ENCODE results near the gene E2F4.

E2F4 gene

GRCh38 chr16:67213197-67214019, 21.5 kb downstream of the E2F4 start:
- no peak for DNase-seq

GRCh38 chr16:67215706-67216105, 23.8 kb downstream of the E2F4 start:
- DNase-seq = no peak

GRCh38 chr16:67216612-67217490, 24.9 kb downstream of the E2F4 start:
- peak in 1 of 2 donors; percentile 23 for DNase-seq

GRCh38 chr16:67223992-67224391, 32.0 kb downstream of the E2F4 start:
- no peak for DNase-seq

GRCh38 chr16:67226295-67226803, 34.4 kb downstream of the E2F4 start:
- DNase-seq = no peak

GRCh38 chr16:67226804-67227566, 35.0 kb downstream of the E2F4 start, which contains the start of gene TMEM208:
Gene TMEM208 (plus strand): TSS chr16:67227130. CDS start chr16:67227219, 89 bp downstream.
- DNase-seq = peak; percentile 98 to 99

- DNase-seq = no peak
Measured at GRCh38 chr16:67227567-67227921, 35.6 kb downstream of the E2F4 start.

GRCh38 chr16:67228034-67228785, 36.3 kb downstream of the E2F4 start:
- no peak for DNase-seq

GRCh38 chr16:67228905-67229304, 37.0 kb downstream of the E2F4 start:
- DNase-seq = no peak

- no peak for DNase-seq
Measured at GRCh38 chr16:67229906-67230808, 38.2 kb downstream of the E2F4 start.

GRCh38 chr16:67230809-67231660, 39.1 kb downstream of the E2F4 start:
- DNase-seq = no peak

GRCh38 chr16:67233596-67233995, 41.6 kb downstream of the E2F4 start:
- no peak for DNase-seq

GRCh38 chr16:67234180-67234597, 42.2 kb downstream of the E2F4 start:
- DNase-seq = no peak

- DNase-seq = peak; percentile 36 to 72
Measured at GRCh38 chr16:67235816-67236562, 44.0 kb downstream of the E2F4 start.

- DNase-seq = peak; percentile 72 to 86
Measured at GRCh38 chr16:67236563-67237395, 44.8 kb downstream of the E2F4 start.

GRCh38 chr16:67237396-67238277, 45.7 kb downstream of the E2F4 start:
- DNase-seq = no peak

GRCh38 chr16:67238278-67238575, 46.3 kb downstream of the E2F4 start:
- no peak for DNase-seq

Data from CD4-positive, alpha-beta T cell treated with Interleukin-1 beta for 1 hour (primary cell).